ENCODE results near the gene ZBTB7C. TPM values are rescaled to one million over a fixed set of nuclear protein-coding genes. Genes with fewer than 3 reads are reported as not detected.

Gene ZBTB7C
- total RNA-seq, 1 donor from 2014 or later = under 0.01 TPM

- peak in 1 of 2 donors; percentile 3 for DNase-seq (ENCODE audit: low read depth in 2 of 2)
Observed at GRCh38 chr18:48326901-48327675, 82.1 kb downstream of the ZBTB7C start.

GRCh38 chr18:48325115-48325665 lies 84.0 kb downstream of the ZBTB7C start:
- DNase-seq (ENCODE audit: low read depth in 2 of 2) = no peak

GRCh38 chr18:48324651-48325050 lies 84.5 kb downstream of the ZBTB7C start:
- no peak for DNase-seq (ENCODE audit: low read depth in 2 of 2)

GRCh38 chr18:48323151-48323550 lies 86.0 kb downstream of the ZBTB7C start:
- no peak for DNase-seq (ENCODE audit: low read depth in 2 of 2)

GRCh38 chr18:48321536-48321935 lies 87.6 kb downstream of the ZBTB7C start:
- DNase-seq (ENCODE audit: low read depth in 2 of 2) = no peak

- DNase-seq (ENCODE audit: low read depth in 2 of 2) = no peak
Observed at GRCh38 chr18:48321121-48321520, 88.1 kb downstream of the ZBTB7C start.

- DNase-seq (ENCODE audit: low read depth in 2 of 2) = no peak
Observed at GRCh38 chr18:48320639-48320945, 88.6 kb downstream of the ZBTB7C start.

GRCh38 chr18:48319801-48320638 lies 89.2 kb downstream of the ZBTB7C start:
- peak in 1 of 2 donors; percentile 5 for DNase-seq (ENCODE audit: low read depth in 2 of 2)

GRCh38 chr18:48318436-48318835 lies 90.7 kb downstream of the ZBTB7C start:
- no peak for DNase-seq (ENCODE audit: low read depth in 2 of 2)

- DNase-seq (ENCODE audit: low read depth in 2 of 2) = no peak
Observed at GRCh38 chr18:48317781-48318381, 91.3 kb downstream of the ZBTB7C start.

GRCh38 chr18:48316177-48316576 lies 93.0 kb downstream of the ZBTB7C start:
- no peak for DNase-seq (ENCODE audit: low read depth in 2 of 2)

- DNase-seq (ENCODE audit: low read depth in 2 of 2) = no peak
Observed at GRCh38 chr18:48314690-48315089, 94.5 kb downstream of the ZBTB7C start.

GRCh38 chr18:48313792-48314191 lies 95.4 kb downstream of the ZBTB7C start:
- DNase-seq (ENCODE audit: low read depth in 2 of 2) = no peak

GRCh38 chr18:48312066-48312465 lies 97.1 kb downstream of the ZBTB7C start:
- DNase-seq (ENCODE audit: low read depth in 2 of 2) = no peak

- no peak for DNase-seq (ENCODE audit: low read depth in 2 of 2)
Observed at GRCh38 chr18:48310999-48311398, 98.2 kb downstream of the ZBTB7C start.

- DNase-seq (ENCODE audit: low read depth in 2 of 2) = no peak
Observed at GRCh38 chr18:48310353-48310752, 98.8 kb downstream of the ZBTB7C start.

- DNase-seq (ENCODE audit: low read depth in 2 of 2) = no peak
Observed at GRCh38 chr18:48308755-48309575, 100.2 kb downstream of the ZBTB7C start.

GRCh38 chr18:48308027-48308635 lies 101.1 kb downstream of the ZBTB7C start:
- no peak for DNase-seq (ENCODE audit: low read depth in 2 of 2)

GRCh38 chr18:48306838-48307237 lies 102.3 kb downstream of the ZBTB7C start:
- DNase-seq (ENCODE audit: low read depth in 2 of 2) = no peak

GRCh38 chr18:48304906-48305693 lies 104.1 kb downstream of the ZBTB7C start:
- DNase-seq (ENCODE audit: low read depth in 2 of 2) = no peak

All from lung microvascular endothelial cell (primary cell).